Astrocyte of the spinal cord (primary cell): ENCODE measurements around the gene E2F2.

Source experiments
- DNase-seq: peaks from one replicate; pipeline ENCODE4 v3.0.0; 2011; ENCODE audit warnings: low read depth, low spot score
- H3K4me3 ChIP-seq: 2 replicates; pipeline ENCODE4 v1.5.1; 2011; ENCODE audit warnings: low read depth, mild to moderate bottlenecking, low read length, moderate library complexity
- CTCF ChIP-seq: IDR thresholded peaks from 2 replicates; pipeline ENCODE4 v1.5.1; 2012; ENCODE audit warnings: low read depth, mild to moderate bottlenecking, low read length, inconsistent platforms
- in situ Hi-C: cut with HindIII; loops from 2 replicates; pipeline ENCODE4 v1.10.0; 2017; ENCODE audit warnings: low sequenced_read_pairs

The E2F2 gene

GRCh38 chr1:23563003-23563402, 32.0 kb upstream of the E2F2 start:
- no peak overlapping the region for H3K4me3 ChIP-seq
- in situ Hi-C loops: no loop called here
- TF ChIP-seq CTCF: no peak
- no peak for DNase-seq

- H3K4me3 ChIP-seq: peak overlapping the region; percentile 5
- in situ Hi-C loops: no loop called here
- DNase-seq: peak; percentile 100
- TF ChIP-seq CTCF: no peak
Measured at GRCh38 chr1:23562137-23562876, 31.3 kb upstream of the E2F2 start.

- TF ChIP-seq CTCF: no peak
- no peak for DNase-seq
- peak overlapping the region; percentile 6 for H3K4me3 ChIP-seq
- in situ Hi-C loops: no loop called here
Measured at GRCh38 chr1:23561813-23562100, 30.7 kb upstream of the E2F2 start.

- no peak for DNase-seq
- peak overlapping the region; percentile 6 for H3K4me3 ChIP-seq
- in situ Hi-C loops: no loop called here
Measured at GRCh38 chr1:23561076-23561812, 30.2 kb upstream of the E2F2 start.

GRCh38 chr1:23559985-23560741, 29.1 kb upstream of the E2F2 start:
- TF ChIP-seq CTCF: no peak
- no peak for DNase-seq
- H3K4me3 ChIP-seq: peak overlapping the region; percentile 100
- in situ Hi-C loops: no loop called here

More at GRCh38 chr1:23561076-23561812, 30.2 kb upstream of the E2F2 start:
- TF ChIP-seq CTCF: no peak

GRCh38 chr1:23559136-23559984, 28.3 kb upstream of the E2F2 start, which contains the start of gene ID3:
Gene ID3 (minus strand): TSS chr1:23559501. CDS start chr1:23559426, 75 bp downstream.
- in situ Hi-C loops: no loop called here
- peak within 1 kb of the TSS; percentile 100 for H3K4me3 ChIP-seq
- DNase-seq: peak; percentile 100
- no peak for TF ChIP-seq CTCF
